ENCODE measurements around the gene SFRP4.
A peak's percentile ranks its signal among the peaks of the same experiment; 100 is the strongest.

The SFRP4 gene

GRCh38 chr7:37933018-37933566 lies 16.5 kb upstream of the SFRP4 start:
- H3K4me3 Mint-ChIP-seq, result no peak overlapping the region
- no peaks in the 10 kb centered on the region for H3K4me1 Mint-ChIP-seq

GRCh38 chr7:37932543-37932942 lies 15.9 kb upstream of the SFRP4 start:
- no peak overlapping the region for H3K27ac Mint-ChIP-seq
- peaks cover 7% of the 10 kb centered on the region for H3K9me3 Mint-ChIP-seq
- no peak overlapping the region for H3K4me3 Mint-ChIP-seq
- H3K36me3 Mint-ChIP-seq, result no peaks in the 10 kb centered on the region
- H3K27me3 Mint-ChIP-seq, result peaks cover 8% of the 10 kb centered on the region
- H3K4me1 Mint-ChIP-seq, result no peaks in the 10 kb centered on the region
- ATAC-seq, result no peak

More at GRCh38 chr7:37933018-37933566, 16.5 kb upstream of the SFRP4 start:
- H3K27ac Mint-ChIP-seq, result no peak overlapping the region
- no peaks in the 10 kb centered on the region for H3K36me3 Mint-ChIP-seq
- H3K9me3 Mint-ChIP-seq, result peaks cover 7% of the 10 kb centered on the region
- H3K27me3 Mint-ChIP-seq, result peaks cover 8% of the 10 kb centered on the region
- no peak for ATAC-seq

GRCh38 chr7:37930226-37930948 lies 13.8 kb upstream of the SFRP4 start:
- Mint-ChIP-seq H3K4me3 (no peak overlapping the region), H3K4me1 (no peaks in the 10 kb centered on the region), H3K36me3 (no peaks in the 10 kb centered on the region), H3K9me3 (no peaks in the 10 kb centered on the region), H3K27ac (no peak overlapping the region), H3K27me3 (peaks cover 8% of the 10 kb centered on the region)
- peak; percentile 27 for ATAC-seq

GRCh38 chr7:37928878-37929277 lies 12.3 kb upstream of the SFRP4 start:
- Mint-ChIP-seq H3K9me3 (no peaks in the 10 kb centered on the region), H3K4me1 (no peaks in the 10 kb centered on the region), H3K4me3 (no peak overlapping the region), H3K36me3 (no peaks in the 10 kb centered on the region), H3K27me3 (peaks cover 8% of the 10 kb centered on the region), H3K27ac (no peak overlapping the region)
- ATAC-seq, result no peak

- ATAC-seq, result no peak
- H3K4me3 Mint-ChIP-seq, result no peak overlapping the region
- H3K4me1 Mint-ChIP-seq, result no peaks in the 10 kb centered on the region
- no peaks in the 10 kb centered on the region for H3K36me3 Mint-ChIP-seq
- H3K27ac Mint-ChIP-seq, result no peak overlapping the region
- peaks cover 15% of the 10 kb centered on the region for H3K27me3 Mint-ChIP-seq
- no peaks in the 10 kb centered on the region for H3K9me3 Mint-ChIP-seq
These were observed 11.3 kb upstream of the SFRP4 start for GRCh38 chr7:37927773-37928444.

- Mint-ChIP-seq H3K27me3 (peaks cover 34% of the 10 kb centered on the region), H3K36me3 (no peaks in the 10 kb centered on the region), H3K4me1 (peaks cover under 1% of the 10 kb centered on the region), H3K9me3 (no peaks in the 10 kb centered on the region), H3K4me3 (no peak overlapping the region), H3K27ac (no peak overlapping the region)
- no peak for ATAC-seq
These were observed 9.0 kb upstream of the SFRP4 start for GRCh38 chr7:37925620-37926019.

GRCh38 chr7:37924491-37925041 lies 7.9 kb upstream of the SFRP4 start:
- H3K27me3 Mint-ChIP-seq, result peaks cover 36% of the 10 kb centered on the region
- peaks cover 6% of the 10 kb centered on the region for H3K4me1 Mint-ChIP-seq
- H3K4me3 Mint-ChIP-seq, result no peak overlapping the region
- no peaks in the 10 kb centered on the region for H3K36me3 Mint-ChIP-seq
- H3K27ac Mint-ChIP-seq, result no peak overlapping the region
- no peak for ATAC-seq
- no peaks in the 10 kb centered on the region for H3K9me3 Mint-ChIP-seq

GRCh38 chr7:37923996-37924395 lies 7.4 kb upstream of the SFRP4 start:
- Mint-ChIP-seq H3K9me3 (no peaks in the 10 kb centered on the region), H3K4me3 (no peak overlapping the region), H3K4me1 (peaks cover 6% of the 10 kb centered on the region), H3K36me3 (no peaks in the 10 kb centered on the region), H3K27me3 (peaks cover 42% of the 10 kb centered on the region), H3K27ac (no peak overlapping the region)
- no peak for ATAC-seq

- no peak for ATAC-seq
- peaks cover 59% of the 10 kb centered on the region for H3K27me3 Mint-ChIP-seq
- H3K4me3 Mint-ChIP-seq, result no peak overlapping the region
- no peak overlapping the region for H3K27ac Mint-ChIP-seq
- no peaks in the 10 kb centered on the region for H3K36me3 Mint-ChIP-seq
- peaks cover 14% of the 10 kb centered on the region for H3K4me1 Mint-ChIP-seq
- no peaks in the 10 kb centered on the region for H3K9me3 Mint-ChIP-seq
These were observed 5.3 kb upstream of the SFRP4 start for GRCh38 chr7:37921876-37922275.

GRCh38 chr7:37920849-37921805 lies 4.5 kb upstream of the SFRP4 start:
- Mint-ChIP-seq H3K36me3 (no peaks in the 10 kb centered on the region), H3K27me3 (peaks cover 66% of the 10 kb centered on the region), H3K4me1 (peaks cover 17% of the 10 kb centered on the region), H3K4me3 (peak overlapping the region; percentile 74), H3K27ac (no peak overlapping the region), H3K9me3 (no peaks in the 10 kb centered on the region)
- ATAC-seq, result peak; percentile 51

GRCh38 chr7:37920305-37920848 lies 3.8 kb upstream of the SFRP4 start, which contains the start of gene EPDR1:
TSS of gene EPDR1 (plus strand) at chr7:37920640. CDS start at chr7:37920940, 300 bp downstream.
- Mint-ChIP-seq H3K4me1 (peaks cover 24% of the 10 kb centered on the region), H3K27me3 (peaks cover 74% of the 10 kb centered on the region), H3K27ac (no peak within 1 kb of the TSS), H3K9me3 (no peaks in the 10 kb centered on the region), H3K36me3 (no peaks in the 10 kb centered on the region), H3K4me3 (peak within 1 kb of the TSS; percentile 74)
- ATAC-seq, result peak; percentile 67

- H3K36me3 Mint-ChIP-seq, result no peaks in the 10 kb centered on the region
- H3K27ac Mint-ChIP-seq, result no peak overlapping the region
- H3K4me3 Mint-ChIP-seq, result no peak overlapping the region
- peaks cover 29% of the 10 kb centered on the region for H3K4me1 Mint-ChIP-seq
- H3K9me3 Mint-ChIP-seq, result no peaks in the 10 kb centered on the region
- ATAC-seq, result no peak
- H3K27me3 Mint-ChIP-seq, result peaks cover 90% of the 10 kb centered on the region
These were observed 1.9 kb upstream of the SFRP4 start for GRCh38 chr7:37918526-37918925.

GRCh38 chr7:37916017-37916672 lies 472 bp downstream of the SFRP4 start:
- H3K27me3 Mint-ChIP-seq, result peaks cover 70% of the 10 kb centered on the region

GRCh38 chr7:37915438-37915837 lies 1.2 kb downstream of the SFRP4 start:
- H3K27ac Mint-ChIP-seq, result no peak overlapping the region
- H3K9me3 Mint-ChIP-seq, result no peaks in the 10 kb centered on the region
- ATAC-seq, result no peak
- H3K36me3 Mint-ChIP-seq, result no peaks in the 10 kb centered on the region
- H3K4me3 Mint-ChIP-seq, result no peak overlapping the region
- peaks cover 26% of the 10 kb centered on the region for H3K4me1 Mint-ChIP-seq
- H3K27me3 Mint-ChIP-seq, result peaks cover 64% of the 10 kb centered on the region

More at GRCh38 chr7:37916017-37916672, 472 bp downstream of the SFRP4 start:
- no peak for ATAC-seq
- Mint-ChIP-seq H3K4me3 (no peak overlapping the region), H3K9me3 (no peaks in the 10 kb centered on the region), H3K36me3 (no peaks in the 10 kb centered on the region), H3K27ac (no peak overlapping the region), H3K4me1 (peaks cover 29% of the 10 kb centered on the region)
